Measurements from ENCODE around the gene MRPS25.

The MRPS25 gene

GRCh38 chr3:15081960-15082664, 17.0 kb upstream of the MRPS25 start:
- no peak for DNase-seq

- DNase-seq, result no peak
Observed at GRCh38 chr3:15079091-15079490, 14.0 kb upstream of the MRPS25 start.

GRCh38 chr3:15074500-15074899, 9.4 kb upstream of the MRPS25 start:
- DNase-seq, result no peak

- DNase-seq, result no peak
Observed at GRCh38 chr3:15071699-15072098, 6.6 kb upstream of the MRPS25 start.

GRCh38 chr3:15069441-15069840, 4.3 kb upstream of the MRPS25 start:
- DNase-seq, result no peak

GRCh38 chr3:15066467-15066866, 1.4 kb upstream of the MRPS25 start:
- no peak for DNase-seq

GRCh38 chr3:15065550-15066007, 464 bp upstream of the MRPS25 start:
- no peak for DNase-seq

- DNase-seq, result peak; percentile 23
Observed at GRCh38 chr3:15064299-15064834, 748 bp downstream of the MRPS25 start.

GRCh38 chr3:15063656-15064286, 1.3 kb downstream of the MRPS25 start:
- no peak for DNase-seq

- no peak for DNase-seq
Observed at GRCh38 chr3:15063238-15063637, 1.9 kb downstream of the MRPS25 start.

GRCh38 chr3:15060029-15060428, 5.1 kb downstream of the MRPS25 start:
- no peak for DNase-seq

- DNase-seq, result no peak
Observed at GRCh38 chr3:15056676-15057404, 8.3 kb downstream of the MRPS25 start.

- peak; percentile 23 for DNase-seq
Observed at GRCh38 chr3:15055019-15055557, 10.0 kb downstream of the MRPS25 start.

- DNase-seq, result no peak
Observed at GRCh38 chr3:15053541-15053940, 11.6 kb downstream of the MRPS25 start.

GRCh38 chr3:15052335-15053242, 12.5 kb downstream of the MRPS25 start:
- no peak for DNase-seq

- peak; percentile 44 for DNase-seq
Observed at GRCh38 chr3:15051531-15051930, 13.6 kb downstream of the MRPS25 start.

GRCh38 chr3:15050405-15051092, 14.6 kb downstream of the MRPS25 start:
- DNase-seq, result no peak

GRCh38 chr3:15049584-15049983, 15.5 kb downstream of the MRPS25 start:
- DNase-seq, result no peak

GRCh38 chr3:15045667-15046066, 19.4 kb downstream of the MRPS25 start:
- DNase-seq, result no peak

GRCh38 chr3:15044326-15044725, 20.8 kb downstream of the MRPS25 start:
- no peak for DNase-seq

GRCh38 chr3:15043408-15044171, 21.5 kb downstream of the MRPS25 start:
- no peak for DNase-seq

Measured in CD4-positive, alpha-beta T cell treated with Interleukin-17A for 4 hours (primary cell).